ENCODE data around the gene FASN. TPM values are rescaled to one million over a fixed set of nuclear protein-coding genes. Genes with fewer than 3 reads are reported as not detected.

FASN gene
- polyA plus RNA-seq, 1 of the 3 experiments (the other 2 are of a cell fraction), result 55.1 TPM

GRCh38 chr17:82070611-82071010 lies 27.4 kb downstream of the FASN start (continued):
- no peak for TF ChIP-seq MEF2A (IDR thresholded peaks at IDR 0.05; ENCODE audit: borderline replicate concordance, low read depth)
- TF ChIP-seq RFX5 (IDR thresholded peaks at IDR 0.05; ENCODE audit: low read length), result no peak
- no peak for TF ChIP-seq JUND (IDR thresholded peaks at IDR 0.05)
- no peak for TF ChIP-seq REST (IDR thresholded peaks at IDR 0.05; ENCODE audit: low read depth, low read length)
- no peak for TF ChIP-seq FOSL2 (IDR thresholded peaks at IDR 0.05; ENCODE audit: borderline replicate concordance, low read depth)

- Histone ChIP-seq H3K4me1 (ENCODE audit: control insufficient read depth in 1 of 2, insufficient read depth in 2 of 2, low read depth in 1 of 2, low read length in 1 of 2) (peaks cover 12 to 21% of the 10 kb centered on the region in 2 experiments; a peak in 2 of 4 replicates), H3F3A (replicated peaks; ENCODE audit: insufficient read depth) (peaks cover 12% of the 10 kb centered on the region), H3K27ac (ENCODE audit: low read depth in 2 of 2, low read length in 1 of 2) (peak within 1 kb of the TSS in 1 of 2 experiments; percentile 51; a peak in 1 of 4 replicates), H3K36me3 (replicated peaks in 1 of 2; ENCODE audit: control insufficient read depth in 1 of 2, insufficient read depth in 2 of 2, low read length in 1 of 2) (peaks cover 10 to 33% of the 10 kb centered on the region in 2 experiments), H3K9me2 (no peaks in the 10 kb centered on the region), H3K9ac (peak within 1 kb of the TSS; percentile 89), H3K27me3 (ENCODE audit: insufficient read depth) (no peaks in the 10 kb centered on the region), H3K79me2 (ENCODE audit: insufficient read depth) (peaks cover 26% of the 10 kb centered on the region), H3K9me3 (no peaks in the 10 kb centered on the region), H4K20me1 (ENCODE audit: insufficient read depth) (no peaks in the 10 kb centered on the region), H2AFZ (ENCODE audit: low read depth) (peak within 1 kb of the TSS; percentile 100), H3K4me3 (ENCODE audit: low read depth in 2 of 2, low read length in 1 of 2) (peak within 1 kb of the TSS; percentile 81 to 95), H3K4me2 (peak within 1 kb of the TSS; percentile 100)
- WGBS (ENCODE audit: low lambda C conversion rate), result 39% methylated on average over 29 of the region's 88 CpGs
- ChIA-PET POLR2A (interaction anchor here (0.6 to 1.0 kb wide), 2 partner anchors 14 to 28 kb away, joined by 3 read pairs; partner anchors contain the start of gene DCXR), CTCF (interaction anchor here (0.6 to 8.0 kb wide), 8 partner anchors 9 to 98 kb away, joined by 3 to 47 read pairs (median 4); partner anchors contain the start of genes DCXR, GPS1, RAC3 and RFNG)
- peak; percentile 98 for DNase-seq
- TF ChIP-seq ZBTB33 (IDR thresholded peaks at IDR 0.05; ENCODE audit: borderline replicate concordance, low read depth), result no peak
- no peak for TF ChIP-seq EZH2phosphoT487 (IDR thresholded peaks at IDR 0.05; ENCODE audit: borderline replicate concordance, low read depth)
- no peak for TF ChIP-seq USF2 (IDR thresholded peaks at IDR 0.05; ENCODE audit: borderline replicate concordance, low read depth, low read length)
- no peak for TF ChIP-seq NRF1 (IDR thresholded peaks at IDR 0.05; ENCODE audit: low read depth, low read length)
- TF ChIP-seq RXRA (IDR thresholded peaks at IDR 0.05; ENCODE audit: borderline replicate concordance, low read depth), result no peak
- peak; percentile 89; the same call in 1 of the 2 replicates for TF ChIP-seq SIN3A (IDR thresholded peaks at IDR 0.05; ENCODE audit: borderline replicate concordance, low read depth, low read length)
- 0 out of 2 replicates have a peak, but pooled peaks have one; percentile 47 for TF ChIP-seq FOXJ3 (CRISPR knock-in tag; IDR thresholded peaks at IDR 0.05)
- peak; percentile 73 for TF ChIP-seq REST (IDR thresholded peaks at IDR 0.05; ENCODE audit: low read depth, low read length)
- peak; percentile 87 for TF ChIP-seq TAF1 (IDR thresholded peaks at IDR 0.05; ENCODE audit: borderline replicate concordance, low read depth, low read length)
- peak; percentile 55; the same call in 1 of the 2 replicates for TF ChIP-seq USF1 (IDR thresholded peaks at IDR 0.05; ENCODE audit: borderline replicate concordance, low read depth)
- peak; percentile 25 for TF ChIP-seq MXI1 (IDR thresholded peaks at IDR 0.05; ENCODE audit: low read depth, low read length)
- no peak for TF ChIP-seq RAD21 (IDR thresholded peaks at IDR 0.05; ENCODE audit: low read length)
- 0 out of 2 replicates have a peak, but pooled peaks have one; percentile 48 for TF ChIP-seq ELF1 (IDR thresholded peaks at IDR 0.05)
- TF ChIP-seq FOSL2 (IDR thresholded peaks at IDR 0.05; ENCODE audit: borderline replicate concordance, low read depth), result no peak
- TF ChIP-seq RFX5 (IDR thresholded peaks at IDR 0.05; ENCODE audit: low read length), result no peak
Observed at GRCh38 chr17:82065638-82066303, 32.3 kb downstream of the FASN start, which contains the start of gene DUS1L. DUS1L (minus strand) TSS chr17:82065804; CDS start chr17:82065059, 745 bp downstream.
